ENCODE results near the gene LTBP2. TPM values are rescaled to one million over a fixed set of nuclear protein-coding genes. Genes with fewer than 3 reads are reported as not detected.

The LTBP2 gene
- polyA plus RNA-seq, 2 of the 4 experiments (the other 2 are of a cell fraction) = 4.9 to 14.4 TPM

- Histone ChIP-seq H3K27ac (no peak overlapping the region), H3K4me3 (no peak overlapping the region), H3K4me1 (no peaks in the 10 kb centered on the region), H3K9me3 (no peaks in the 10 kb centered on the region), H3K4me2 (no peak overlapping the region)
- DNase-seq (ENCODE audit: low read depth in 1 of 2, low spot score in 1 of 2) (no peak), ATAC-seq (no peak), FAIRE-seq (no peak)
- 83% methylated on average over 3 of the region's 3 CpGs for WGBS (ENCODE audit: missing lambda C conversion rate)
- POLR2A ChIA-PET = no interaction called here
- TF ChIP-seq ATOH8 (CRISPR knock-in tag; IDR thresholded peaks at IDR 0.05; ENCODE audit: low read depth) (no peak), MAX (IDR thresholded peaks at IDR 0.05) (no peak), FOXS1 (CRISPR knock-in tag; IDR thresholded peaks at IDR 0.05) (no peak)
- CTCF ChIA-PET = interaction anchor here (1.4 to 4.1 kb wide), 3 partner anchors 10 to 118 kb away, joined by 5 to 67 read pairs (median 41); no protein-coding TSS in a partner anchor
Observed at GRCh38 chr14:74476607-74477006, 135.4 kb downstream of the LTBP2 start.

GRCh38 chr14:74476107-74476506, 135.9 kb downstream of the LTBP2 start:
- ChIA-PET POLR2A (no interaction called here), CTCF (interaction anchor here (1.4 kb wide), 1 partner anchor 10 kb away, joined by 5 read pairs; no protein-coding TSS in a partner anchor)
- WGBS (ENCODE audit: missing lambda C conversion rate) = 81% methylated on average over 4 of the region's 4 CpGs
- Histone ChIP-seq H3K9me3 (no peaks in the 10 kb centered on the region), H3K4me1 (no peaks in the 10 kb centered on the region), H3K27ac (no peak overlapping the region), H3K4me3 (no peak overlapping the region), H3K4me2 (no peak overlapping the region)
- FAIRE-seq = no peak
- DNase-seq (ENCODE audit: low read depth in 1 of 2, low spot score in 1 of 2) = no peak
- TF ChIP-seq MAX (IDR thresholded peaks at IDR 0.05) (no peak), KDM5A (IDR thresholded peaks at IDR 0.05) (no peak), BHLHE40 (IDR thresholded peaks at IDR 0.05; ENCODE audit: low read depth, low read length) (no peak), RCOR1 (IDR thresholded peaks at IDR 0.05; ENCODE audit: low read depth, low read length) (no peak), ZFP36 (IDR thresholded peaks at IDR 0.05; ENCODE audit: borderline replicate concordance, partially characterized antibody) (no peak), HMGXB4 (CRISPR knock-in tag; IDR thresholded peaks at IDR 0.05; ENCODE audit: borderline replicate concordance) (no peak), HOXB5 (CRISPR knock-in tag; IDR thresholded peaks at IDR 0.05) (no peak)
- no peak for ATAC-seq

GRCh38 chr14:74475678-74476077, 136.4 kb downstream of the LTBP2 start:
- ChIA-PET CTCF (interaction anchor here (1.4 kb wide), 1 partner anchor 9 kb away, joined by 5 read pairs; no protein-coding TSS in a partner anchor), POLR2A (no interaction called here)
- no peak for DNase-seq (ENCODE audit: low read depth in 1 of 2, low spot score in 1 of 2)
- no peak; a peak in 1 of 6 replicates for ATAC-seq
- H3K4me3 ChIP-seq = no peak overlapping the region
- no peaks in the 10 kb centered on the region for H3K4me1 ChIP-seq
- WGBS (ENCODE audit: missing lambda C conversion rate) = 32% methylated on average over 3 of the region's 3 CpGs
- TF ChIP-seq RAD21 (conservative IDR thresholded peaks at IDR 0.05 in 1 of 2, IDR thresholded peaks at IDR 0.05 in 1 of 2) (no peak), FOSB (CRISPR knock-in tag; IDR thresholded peaks at IDR 0.05) (no peak), ZC3H11A (IDR thresholded peaks at IDR 0.05) (no peak), HOXB5 (CRISPR knock-in tag; IDR thresholded peaks at IDR 0.05) (no peak), CEBPB (IDR thresholded peaks at IDR 0.05) (no peak), EP300 (IDR thresholded peaks at IDR 0.05) (no peak), RCOR1 (IDR thresholded peaks at IDR 0.05; ENCODE audit: low read depth, low read length) (no peak), RNF2 (IDR thresholded peaks at IDR 0.05; ENCODE audit: borderline replicate concordance, low read depth) (no peak), ATOH8 (CRISPR knock-in tag; IDR thresholded peaks at IDR 0.05; ENCODE audit: low read depth) (no peak), MAFK (IDR thresholded peaks at IDR 0.05; ENCODE audit: partially characterized antibody) (no peak)
- no peak overlapping the region for H3K4me2 ChIP-seq
- FAIRE-seq = no peak
- H3K27ac ChIP-seq = no peak overlapping the region
- H3K9me3 ChIP-seq = no peaks in the 10 kb centered on the region
